ENCODE results near the gene SCAF4.

DNA sequence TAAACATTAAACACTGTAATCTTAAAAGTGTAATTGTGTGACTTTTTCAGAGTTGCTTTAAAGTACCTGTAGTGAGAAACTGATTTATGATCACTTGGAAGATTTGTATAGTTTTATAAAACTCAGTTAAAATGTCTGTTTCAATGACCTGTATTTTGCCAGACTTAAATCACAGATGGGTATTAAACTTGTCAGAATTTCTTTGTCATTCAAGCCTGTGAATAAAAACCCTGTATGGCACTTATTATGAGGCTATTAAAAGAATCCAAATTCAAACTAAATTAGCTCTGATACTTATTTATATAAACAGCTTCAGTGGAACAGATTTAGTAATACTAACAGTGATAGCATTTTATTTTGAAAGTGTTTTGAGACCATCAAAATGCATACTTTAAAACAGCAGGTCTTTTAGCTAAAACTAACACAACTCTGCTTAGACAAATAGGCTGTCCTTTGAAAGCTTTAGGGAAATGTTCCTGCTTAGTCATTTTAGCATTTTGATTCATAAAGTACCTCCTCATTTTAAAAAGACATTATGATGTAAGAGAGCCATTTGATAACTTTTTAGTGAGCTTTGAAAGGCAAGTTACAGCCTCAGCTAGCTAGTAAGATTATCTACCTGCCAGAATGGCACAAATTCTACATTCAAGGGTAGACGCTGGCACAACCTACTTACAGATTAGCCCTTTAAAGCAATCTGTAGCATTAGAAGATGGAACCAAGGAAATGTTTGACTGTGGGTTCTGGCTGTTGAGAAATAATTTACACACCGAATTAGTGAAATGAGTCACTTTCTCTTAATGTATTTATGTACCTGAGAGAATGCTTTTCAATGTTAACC lies 63.0 kb downstream of the SCAF4 start:
- no peak; the same call in 1 of the 2 replicates for TF ChIP-seq POLR2A (IDR thresholded peaks at IDR 0.05; ENCODE audit: low read depth, low read length)
- TF ChIP-seq POLR2AphosphoS5 (IDR thresholded peaks at IDR 0.05; ENCODE audit: low read depth, low read length): no peak
